GM18907 (cell line): ENCODE data around the gene SMAD7.
A peak's percentile ranks its signal among the peaks of the same experiment; 100 is the strongest.

Experiments
- ATAC-seq: cut with Tn5 transposase; IDR thresholded peaks from one replicate; pipeline ENCODE4 v1.9.1; 2021; ENCODE audit warnings: mild to moderate bottlenecking, moderate library complexity; ENCODE audit not compliant: unreplicated experiment

SMAD7 gene

DNA sequence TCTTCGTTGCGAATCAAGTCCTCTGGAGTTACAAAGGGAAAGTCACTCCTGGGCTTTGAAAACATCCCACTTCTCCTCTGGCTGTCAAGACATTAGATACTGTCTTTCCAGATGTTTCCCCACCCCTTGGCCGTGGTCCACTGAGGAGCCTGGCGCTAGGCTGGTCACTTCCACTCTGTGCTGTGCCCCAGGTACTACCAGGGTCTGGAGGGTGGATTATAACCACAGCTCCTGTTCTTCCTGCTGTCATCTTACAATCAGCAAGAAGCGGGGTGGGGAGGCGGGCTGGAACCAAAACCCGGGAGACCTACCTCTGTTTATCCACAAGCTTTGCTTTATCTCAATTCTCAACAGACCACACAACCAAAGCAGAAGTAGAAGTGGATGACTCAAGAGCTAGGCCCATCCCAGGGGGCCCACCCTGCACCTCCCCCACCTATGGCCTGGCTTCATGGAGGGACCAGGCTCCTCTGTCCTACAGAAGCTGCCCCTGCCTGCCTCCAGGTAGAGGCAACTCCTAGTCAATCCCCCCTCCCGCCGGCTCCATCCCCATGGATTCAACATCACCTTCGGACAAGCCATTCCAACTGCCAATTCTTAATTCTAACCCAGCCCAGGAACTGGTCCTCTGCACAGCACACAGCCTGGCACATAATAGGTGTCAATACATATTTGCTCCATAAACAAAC lies 17.8 kb downstream of the SMAD7 start:
- ATAC-seq: no peak

GRCh38 chr18:48932462-48932818 lies 18.3 kb downstream of the SMAD7 start:
- ATAC-seq: peak; percentile 1

GRCh38 chr18:48931680-48932461 lies 18.9 kb downstream of the SMAD7 start:
- ATAC-seq: peak; percentile 44

- ATAC-seq: no peak
These were observed 19.8 kb downstream of the SMAD7 start for GRCh38 chr18:48930926-48931325.

DNA sequence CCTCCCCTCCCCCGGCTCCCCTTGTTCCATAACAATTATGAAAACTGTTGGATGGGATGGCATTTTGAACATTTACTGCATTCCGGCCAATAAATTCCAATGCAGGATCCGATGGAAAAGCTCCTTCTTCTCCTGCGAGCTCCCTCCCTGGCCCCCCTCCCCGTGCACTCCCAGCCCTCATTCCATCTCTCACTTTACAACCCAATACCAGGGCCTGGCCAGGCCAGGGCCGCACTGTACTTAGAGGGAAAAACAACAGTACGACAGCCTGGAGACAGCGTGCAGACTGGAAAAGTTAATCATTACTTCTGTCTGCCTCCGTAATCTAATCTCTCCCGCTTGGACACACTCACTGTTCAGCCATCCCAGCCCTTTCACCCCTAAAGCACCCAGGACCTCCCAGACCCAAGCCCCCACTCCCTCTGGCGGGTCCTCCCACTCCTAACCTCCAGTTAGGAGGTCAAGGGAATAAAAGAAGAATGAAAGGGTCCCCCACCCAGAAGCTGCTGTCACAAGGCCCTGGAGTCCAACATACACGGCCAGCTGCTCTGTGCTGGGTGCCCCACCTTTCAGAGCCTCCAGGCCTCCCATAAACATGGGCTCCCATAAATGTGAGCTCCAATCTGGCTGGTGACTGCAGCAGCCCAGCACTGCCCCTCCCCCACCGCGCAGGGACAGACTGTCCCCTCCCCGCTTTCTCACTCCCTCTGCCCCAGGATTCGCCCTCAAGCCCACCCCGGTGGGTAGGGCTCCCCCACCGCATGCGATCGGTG lies 20.6 kb downstream of the SMAD7 start:
- ATAC-seq: no peak

DNA sequence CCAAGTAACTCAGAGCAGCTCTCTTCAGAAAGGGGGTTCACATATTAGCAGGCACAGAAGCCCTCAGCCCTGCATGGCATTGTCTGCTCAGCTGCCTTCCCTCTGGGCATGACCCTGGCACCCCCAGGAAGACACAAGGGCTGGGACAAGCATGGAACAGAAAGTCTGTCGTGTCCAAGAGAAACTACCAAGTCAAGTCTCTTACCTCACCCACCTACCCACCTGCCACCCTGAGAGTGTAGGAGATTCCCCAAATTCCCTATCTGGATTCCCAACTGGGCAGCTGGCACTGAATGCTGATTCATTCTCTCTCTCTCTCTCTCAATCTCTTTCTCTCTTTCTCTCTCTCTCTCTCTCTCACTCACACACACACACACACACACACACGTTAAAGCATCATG lies 21.6 kb downstream of the SMAD7 start:
- no peak for ATAC-seq

- ATAC-seq: peak; percentile 76
These were observed 22.0 kb downstream of the SMAD7 start for GRCh38 chr18:48928787-48929186.

- ATAC-seq: no peak
These were observed 23.3 kb downstream of the SMAD7 start for GRCh38 chr18:48927286-48928080.

- ATAC-seq: no peak
These were observed 24.3 kb downstream of the SMAD7 start for GRCh38 chr18:48926420-48926857.

DNA sequence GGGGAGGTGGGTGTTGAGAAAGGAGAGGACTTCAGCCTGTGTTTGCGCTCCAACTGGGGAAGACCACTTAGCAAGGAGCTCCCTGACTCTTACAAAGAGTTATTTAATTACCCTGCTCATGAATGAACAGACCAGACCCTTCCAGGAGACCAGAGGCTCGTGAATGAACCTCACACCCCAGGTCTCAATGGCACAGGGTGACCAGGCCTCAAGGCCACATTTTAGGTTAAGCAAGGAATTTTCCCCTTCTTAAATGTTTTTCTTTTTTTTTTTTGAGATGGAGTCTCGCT lies 25.3 kb downstream of the SMAD7 start:
- no peak for ATAC-seq

DNA sequence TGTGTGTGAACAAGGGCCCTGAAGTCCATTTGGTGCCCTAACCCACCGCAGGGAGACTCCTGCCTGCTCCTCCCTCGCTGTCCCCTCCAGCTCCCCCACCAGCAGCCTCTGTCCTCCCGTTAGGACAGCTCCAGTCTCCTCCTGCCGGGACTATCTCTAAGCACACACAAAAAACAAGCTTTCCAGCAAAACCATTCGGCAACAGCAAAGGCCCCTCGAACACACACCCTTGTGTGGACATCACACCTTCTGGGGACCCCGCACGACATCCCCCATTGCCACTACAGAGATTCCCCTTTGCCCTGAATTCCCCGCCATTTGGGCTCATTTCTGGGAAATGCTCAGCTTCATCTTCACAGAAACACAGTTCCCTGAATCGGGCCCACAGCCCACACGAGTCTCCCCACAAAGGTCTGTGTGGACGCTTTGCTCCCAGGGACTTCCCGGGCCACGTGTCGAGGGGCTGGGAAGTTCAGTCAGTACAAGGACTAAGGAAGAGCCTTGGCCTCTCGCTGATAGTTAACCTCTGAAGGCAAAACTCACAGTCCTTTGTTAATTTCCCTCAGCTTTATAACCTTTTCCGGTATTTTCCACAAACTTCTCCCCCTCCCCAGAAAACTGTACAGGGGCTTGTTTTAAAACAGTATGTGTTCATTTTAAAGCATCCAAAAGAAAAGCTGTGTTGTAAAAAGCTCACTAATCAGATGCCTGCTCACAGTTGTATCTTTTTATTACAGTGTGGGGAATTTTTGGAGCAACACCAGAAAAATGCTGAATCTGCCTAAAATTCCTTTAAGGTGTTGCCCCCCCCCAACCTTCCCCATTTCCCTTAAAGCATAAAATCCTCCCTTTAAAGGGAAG lies 25.9 kb downstream of the SMAD7 start:
- no peak for ATAC-seq

- ATAC-seq: no peak
These were observed 26.8 kb downstream of the SMAD7 start for GRCh38 chr18:48923746-48924629.

GRCh38 chr18:48922801-48923730 lies 27.7 kb downstream of the SMAD7 start:
- no peak for ATAC-seq

- ATAC-seq: no peak
These were observed 28.5 kb downstream of the SMAD7 start for GRCh38 chr18:48922226-48922800.

DNA sequence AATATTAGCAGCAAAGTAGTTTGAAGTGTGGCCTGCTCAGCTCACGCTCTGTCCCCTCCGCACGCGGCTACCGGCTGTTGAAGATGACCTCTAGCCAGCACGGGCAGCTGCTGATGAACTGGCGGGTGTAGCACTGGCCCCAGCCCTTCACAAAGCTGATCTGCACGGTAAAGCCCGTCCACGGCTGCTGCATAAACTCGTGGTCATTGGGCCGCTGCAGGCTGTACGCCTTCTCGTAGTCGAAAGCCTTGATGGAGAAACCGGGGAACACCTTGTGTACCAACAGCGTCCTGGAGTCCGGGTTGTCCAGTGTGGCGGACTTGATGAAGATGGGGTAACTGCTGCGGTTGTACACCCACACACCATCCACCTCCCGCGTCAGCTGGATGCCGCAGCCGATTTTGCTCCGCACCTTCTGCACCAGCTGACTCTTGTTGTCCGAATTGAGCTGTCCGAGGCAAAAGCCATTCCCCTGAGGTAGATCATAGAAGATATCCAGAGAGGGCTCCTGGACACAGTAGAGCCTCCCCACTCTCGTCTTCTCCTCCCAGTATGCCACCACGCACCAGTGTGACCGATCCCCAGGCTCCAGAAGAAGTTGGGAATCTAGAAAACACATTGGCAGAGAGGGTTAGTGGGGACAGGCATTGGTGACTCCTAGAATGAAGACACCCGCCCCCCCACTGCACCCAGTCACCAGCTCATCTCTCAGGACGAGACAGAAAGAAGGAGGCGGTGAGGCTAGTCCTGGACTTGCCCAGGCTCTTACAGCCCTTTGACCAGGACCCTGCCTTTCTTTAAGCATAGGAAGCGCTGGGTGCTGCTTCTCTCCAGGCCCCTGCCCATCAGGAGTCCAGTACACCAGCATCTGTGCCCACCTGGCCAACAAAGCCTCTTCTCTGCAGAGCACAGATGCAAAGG lies 29.2 kb downstream of the SMAD7 start:
- no peak for ATAC-seq

DNA sequence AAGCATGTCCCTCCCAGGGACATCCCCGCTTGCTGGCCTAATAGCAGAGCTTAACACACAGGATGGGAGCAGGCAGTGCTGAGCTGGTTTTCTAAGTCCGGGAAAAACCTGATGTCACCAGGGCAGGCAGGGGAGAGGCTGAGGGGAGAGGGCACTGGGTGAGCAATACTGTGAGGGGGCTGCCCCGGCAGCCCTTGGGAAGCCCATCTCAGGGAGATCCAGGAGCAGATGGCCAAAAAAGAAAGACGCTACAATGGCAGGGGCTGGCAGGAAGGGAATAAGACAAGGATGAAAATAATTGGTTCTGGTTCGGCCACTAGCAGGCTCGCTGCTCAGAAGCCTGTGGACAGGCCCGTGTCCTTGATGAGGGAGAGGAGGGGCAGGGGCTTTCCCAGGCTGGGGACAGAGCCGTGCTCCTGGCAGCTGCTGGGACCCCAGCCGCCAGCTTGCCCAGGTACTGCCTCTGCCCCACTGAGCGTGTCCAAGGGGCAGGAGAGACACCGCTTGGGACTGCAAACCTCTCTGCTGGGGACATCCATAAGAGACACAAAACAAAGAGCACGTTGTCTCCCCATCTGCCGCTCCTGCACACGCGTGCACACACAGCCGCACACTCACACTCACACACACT lies 30.2 kb downstream of the SMAD7 start:
- ATAC-seq: no peak
